T-cell (primary cell): ENCODE results near the gene UNCX. TPM values are rescaled to one million over a fixed set of nuclear protein-coding genes. Genes with fewer than 3 reads are reported as not detected.

Source experiments
- ATAC-seq, 4 experiments: fragments of 200-7000 bp in 3 of 4; fragments of 150-1000 bp in 1 of 4; cut with Tn5 transposase; replicated peaks in 1 of 4; 1 replicate in 3 of 4; 2 replicates in 1 of 4; pipeline ENCODE4 v1.10.0; 2021; ENCODE audit warnings: moderate library complexity in 3 of 4, mild to moderate bottlenecking in 2 of 4, moderate number of reproducible peaks in 1 of 4
- CTCF ChIA-PET, 2 donors: fragments of 300-600 bp; sonication (Branson Sonifier 250); formaldehyde crosslinking; loops; one replicate each; lab custom pipeline; 2022; ENCODE audit warnings: antibody characterized with exemption in 2 of 2; lab: Charles Lee
- POLR2A ChIA-PET, 2 donors: fragments of 300-600 bp; sonication (Branson Sonifier 250); formaldehyde crosslinking; loops; one replicate each; lab custom pipeline; 2022; ENCODE audit warnings: antibody characterized with exemption in 2 of 2; lab: Charles Lee
- DNase-seq, 35 experiments: peaks; one replicate each; pipeline versions ENCODE4 v3.0.0 to v3.0.0-alpha.2; 2013 to 2023
- H3K27ac ChIP-seq: one replicate; pipeline ENCODE4 v1.5.1; 2013; ENCODE audit warnings: low read length
- H3K27me3 ChIP-seq, 2 experiments: replicated peaks in 1 of 2; 1 replicate in 1 of 2; 2 replicates in 1 of 2; pipeline versions ENCODE4 v1.6.1 to v1.7.0; 2013; ENCODE audit warnings: low read length in 1 of 2, mixed read lengths in 1 of 2; ENCODE audit not compliant: control insufficient read depth in 2 of 2, insufficient read depth in 2 of 2; ENCODE audit errors: extremely low read depth in 1 of 2
- H3K36me3 ChIP-seq, 2 donors: 1 replicate in 1 of 2; 2 replicates in 1 of 2; pipeline versions ENCODE4 v1.6.1 to v1.7.0; 2013; ENCODE audit warnings: low read length in 1 of 2; ENCODE audit not compliant: control insufficient read depth in 2 of 2, insufficient read depth in 1 of 2; ENCODE audit errors: extremely low read depth in 1 of 2
- H3K4me1 ChIP-seq, 2 experiments: 1 replicate in 1 of 2; 2 replicates in 1 of 2; pipeline versions ENCODE4 v1.6.1 to v1.7.0; 2013; ENCODE audit warnings: low read length in 2 of 2, mixed read lengths in 1 of 2; ENCODE audit not compliant: insufficient read depth in 2 of 2, control insufficient read depth in 1 of 2; ENCODE audit errors: extremely low read depth in 1 of 2
- H3K4me3 ChIP-seq, 2 donors: 1 replicate in 1 of 2; 2 replicates in 1 of 2; pipeline versions ENCODE4 v1.5.1 to v1.7.0; 2013; ENCODE audit warnings: mild to moderate bottlenecking in 2 of 2, low read length in 1 of 2, moderate library complexity in 1 of 2; ENCODE audit not compliant: control insufficient read depth in 1 of 2; ENCODE audit errors: extremely low read depth in 1 of 2
- H3K9me3 ChIP-seq: 2 replicates; pipeline ENCODE4 v1.7.0; 2013
- H3K27ac Mint-ChIP-seq, 2 donors: one replicate each; pipeline ENCODE4 v1.8.0; 2020 to 2021; ENCODE audit warnings: mild to moderate bottlenecking in 2 of 2, mixed read lengths in 2 of 2
- H3K27me3 Mint-ChIP-seq, 2 donors: one replicate each; pipeline ENCODE4 v1.8.0; 2021 to 2022; ENCODE audit warnings: mixed read lengths in 2 of 2
- H3K36me3 Mint-ChIP-seq: one replicate; pipeline ENCODE4 v1.8.0; 2021; ENCODE audit warnings: mixed read lengths
- H3K4me1 Mint-ChIP-seq, 3 donors: one replicate each; pipeline ENCODE4 v1.8.0; 2020 to 2022; ENCODE audit warnings: mixed read lengths in 3 of 3, mild to moderate bottlenecking in 1 of 3
- H3K4me3 Mint-ChIP-seq, 3 donors: one replicate each; pipeline ENCODE4 v1.8.0; 2020 to 2022; ENCODE audit warnings: mild to moderate bottlenecking in 3 of 3, mixed read lengths in 3 of 3, moderate library complexity in 3 of 3
- H3K9me3 Mint-ChIP-seq, 3 donors: one replicate each; pipeline ENCODE4 v1.8.0; 2020 to 2022; ENCODE audit warnings: mixed read lengths in 3 of 3
- WGBS: methylation state at CpG from one replicate; pipeline ENCODE4 v1.1.5; 2013; ENCODE audit warnings: missing lambda C conversion rate; ENCODE audit not compliant: insufficient coverage; 5-methylcytosine and 5-hydroxymethylcytosine counted together
- total RNA-seq, 35 experiments: library from RNA in 6 of 35; stranded (reverse) in 6 of 35; fragments of 120-200 nt in 1 of 35; gene quantifications; one replicate each; pipeline versions ENCODE4 v1.2.1 to v1.2.4 and lab custom pipeline; 2013 to 2026

Gene UNCX
- total RNA-seq, 5 donors from 2014 or later (not counting 1 experiment from before 2014, with no cell fraction given), result not detected

GRCh38 chr7:1248143-1248915 is 15.7 kb downstream of the UNCX start:
- H3K36me3 ChIP-seq, result no peaks in the 10 kb centered on the region

DNA sequence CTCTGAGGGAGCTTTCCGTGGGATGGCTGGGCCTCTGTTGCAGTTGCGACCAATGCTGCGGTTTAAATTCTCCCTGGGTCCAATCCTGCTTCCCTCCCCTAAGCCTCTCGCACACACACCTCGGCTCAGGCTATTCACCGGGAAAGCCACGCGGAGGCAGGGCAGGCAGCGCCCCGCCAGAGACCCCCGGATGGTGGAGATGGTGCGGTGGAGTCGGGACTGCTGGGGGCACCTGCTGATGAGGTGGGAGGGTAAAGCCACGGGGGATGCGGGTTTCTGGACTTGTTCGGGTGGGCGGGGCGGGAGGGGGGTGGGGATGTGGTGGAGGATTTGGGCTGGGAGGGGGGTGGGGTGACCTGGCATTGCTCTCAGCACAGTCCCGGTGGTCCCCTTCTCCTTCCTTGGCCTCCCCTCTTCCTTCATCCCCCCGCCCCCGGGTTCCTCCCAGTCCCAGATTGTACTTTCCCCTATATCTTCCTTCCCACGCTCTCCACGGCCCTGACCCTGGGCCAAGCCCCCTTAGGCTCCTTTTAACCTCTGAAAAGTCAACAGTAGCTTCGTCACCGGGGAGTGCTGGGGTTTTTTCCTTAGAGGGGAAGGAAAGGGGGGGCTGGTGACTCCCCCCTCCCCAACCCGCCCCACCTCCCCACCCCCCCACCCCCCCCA is 16.4 kb downstream of the UNCX start:
- peak in 1 of 4 experiments; percentile 5 for ATAC-seq
- Histone ChIP-seq H3K27ac (no peak overlapping the region), H3K4me3 (no peak overlapping the region), H3K36me3 (no peaks in the 10 kb centered on the region), H3K9me3 (no peaks in the 10 kb centered on the region), H3K4me1 (peaks cover 0 to 31% of the 10 kb centered on the region in 2 experiments), H3K27me3 (peaks cover 9 to 91% of the 10 kb centered on the region in 2 experiments)
- no peaks in the 10 kb centered on the region for H3K36me3 Mint-ChIP-seq
- DNase-seq, result no peak
- no peak overlapping the region for H3K27ac Mint-ChIP-seq
- CTCF ChIA-PET, result no interaction called here
- no peaks in the 10 kb centered on the region for H3K9me3 Mint-ChIP-seq
- POLR2A ChIA-PET, result no interaction called here
- 0% methylated on average over 4 of the region's 26 CpGs for WGBS
- H3K4me1 Mint-ChIP-seq, result peaks cover 7 to 23% (median 15%) of the 10 kb centered on the region in 3 donors
- no peak overlapping the region for H3K4me3 Mint-ChIP-seq
- peaks cover 55 to 70% of the 10 kb centered on the region in 2 donors for H3K27me3 Mint-ChIP-seq

More at GRCh38 chr7:1248143-1248915, 15.7 kb downstream of the UNCX start:
- Histone ChIP-seq H3K9me3 (no peaks in the 10 kb centered on the region), H3K4me3 (peak overlapping the region in 1 of 2 donors; percentile 18), H3K4me1 (peaks cover 0 to 31% of the 10 kb centered on the region in 2 experiments), H3K27me3 (peaks cover 9 to 90% of the 10 kb centered on the region in 2 experiments), H3K27ac (no peak overlapping the region)
- Mint-ChIP-seq H3K27ac (no peak overlapping the region), H3K27me3 (peaks cover 59 to 70% of the 10 kb centered on the region in 2 donors), H3K9me3 (no peaks in the 10 kb centered on the region), H3K36me3 (no peaks in the 10 kb centered on the region), H3K4me3 (peak overlapping the region in 1 of 3 donors; percentile 54), H3K4me1 (peaks cover 7 to 22% (median 18%) of the 10 kb centered on the region in 3 donors)
- DNase-seq (no peak), ATAC-seq (peak in 2 of 4 experiments; percentile 36 to 42)
- POLR2A ChIA-PET, result no interaction called here
- WGBS, result 13% methylated on average over 18 of the region's 27 CpGs
- CTCF ChIA-PET, result interaction anchor here in 1 of 2 donors (0.6 to 1.0 kb wide), 2 partner anchors 18 to 226 kb away, joined by 3 read pairs; no protein-coding TSS in a partner anchor

GRCh38 chr7:1249731-1250130 is 17.1 kb downstream of the UNCX start:
- H3K4me3 Mint-ChIP-seq, result no peak overlapping the region
- peaks cover 0 to 31% of the 10 kb centered on the region in 2 experiments for H3K4me1 ChIP-seq
- H3K9me3 ChIP-seq, result no peaks in the 10 kb centered on the region
- ATAC-seq (no peak), DNase-seq (no peak)
- WGBS, result 7% methylated on average over 13 of the region's 14 CpGs
- H3K27me3 Mint-ChIP-seq, result peaks cover 49 to 69% of the 10 kb centered on the region in 2 donors
- ChIA-PET POLR2A (no interaction called here), CTCF (no interaction called here)
- H3K36me3 Mint-ChIP-seq, result no peaks in the 10 kb centered on the region
- H3K27me3 ChIP-seq, result peaks cover 7 to 90% of the 10 kb centered on the region in 2 experiments
- no peaks in the 10 kb centered on the region for H3K36me3 ChIP-seq
- no peak overlapping the region for H3K27ac Mint-ChIP-seq
- no peaks in the 10 kb centered on the region for H3K9me3 Mint-ChIP-seq
- peaks cover 7 to 23% (median 13%) of the 10 kb centered on the region in 3 donors for H3K4me1 Mint-ChIP-seq
- H3K4me3 ChIP-seq, result no peak overlapping the region
- H3K27ac ChIP-seq, result no peak overlapping the region

DNA sequence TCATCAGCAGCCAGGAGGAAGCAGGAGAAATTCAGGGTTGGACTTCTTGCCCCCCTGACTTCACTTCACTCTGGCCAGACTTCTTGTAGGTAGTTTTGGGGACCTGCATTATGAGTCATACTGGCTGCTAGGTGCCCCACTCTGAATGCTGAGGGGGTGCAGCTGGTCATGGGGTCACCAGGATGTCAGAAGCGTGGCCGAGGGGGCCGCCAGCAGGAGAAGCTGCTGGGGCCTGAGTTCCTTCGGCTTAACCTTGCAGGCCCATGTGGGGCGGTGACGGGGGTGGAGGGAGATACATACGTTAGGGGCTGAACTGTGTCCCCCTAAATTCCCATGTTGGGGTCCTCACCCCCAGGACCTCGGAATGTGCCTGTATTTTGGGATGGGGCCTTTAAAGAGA is 18.2 kb downstream of the UNCX start:
- WGBS, result 71% methylated on average over 6 of the region's 8 CpGs
- H3K9me3 Mint-ChIP-seq, result no peaks in the 10 kb centered on the region
- peaks cover 0 to 31% of the 10 kb centered on the region in 2 experiments for H3K4me1 ChIP-seq
- H3K27me3 ChIP-seq, result peaks cover 4 to 89% of the 10 kb centered on the region in 2 experiments
- no peak overlapping the region for H3K27ac Mint-ChIP-seq
- H3K36me3 ChIP-seq, result no peaks in the 10 kb centered on the region
- no peak overlapping the region for H3K27ac ChIP-seq
- no peaks in the 10 kb centered on the region for H3K36me3 Mint-ChIP-seq
- peaks cover 41 to 65% of the 10 kb centered on the region in 2 donors for H3K27me3 Mint-ChIP-seq
- DNase-seq, result no peak
- no peak overlapping the region for H3K4me3 ChIP-seq
- CTCF ChIA-PET, result no interaction called here
- no peak for ATAC-seq
- H3K9me3 ChIP-seq, result no peaks in the 10 kb centered on the region
- POLR2A ChIA-PET, result no interaction called here
- H3K4me3 Mint-ChIP-seq, result no peak overlapping the region
- peaks cover 7 to 18% (median 11%) of the 10 kb centered on the region in 3 donors for H3K4me1 Mint-ChIP-seq

DNA sequence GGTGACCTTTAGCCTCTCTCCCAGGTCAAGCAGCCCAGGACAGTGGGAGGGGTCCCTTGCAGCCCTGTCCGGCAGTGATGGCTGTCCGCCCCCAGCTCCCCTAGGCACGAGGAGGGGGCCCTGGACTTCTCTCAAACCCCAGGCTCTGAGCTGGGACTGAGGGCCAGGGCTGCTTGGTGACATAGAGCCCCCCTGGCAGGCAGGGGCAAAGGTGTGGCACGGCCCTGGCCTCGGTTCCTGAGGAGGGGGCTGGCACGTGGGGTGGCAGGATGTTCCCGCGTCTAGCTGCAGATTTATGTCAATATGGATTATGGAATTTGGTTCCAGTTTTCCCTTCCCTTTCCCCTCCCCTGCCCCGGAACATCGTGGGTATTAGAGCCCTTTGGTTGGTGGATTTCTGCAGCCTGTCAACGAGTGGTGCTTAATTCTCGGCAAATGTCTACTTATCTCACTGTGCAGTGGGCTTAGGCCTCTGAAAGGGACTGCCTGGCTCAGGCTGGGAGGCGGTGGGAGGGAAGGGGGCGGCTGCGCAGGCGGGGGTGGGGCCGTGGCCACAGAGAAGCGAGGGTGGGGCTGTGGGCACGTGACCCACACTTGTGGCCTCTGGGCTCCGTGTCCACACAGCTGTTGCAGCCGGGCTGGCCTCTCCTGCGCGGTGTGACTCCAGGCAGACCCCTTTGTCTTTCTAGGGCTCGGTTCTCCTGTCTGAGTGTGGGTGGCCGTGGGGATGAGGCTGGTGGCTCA is 19.3 kb downstream of the UNCX start:
- no peak for DNase-seq
- ChIA-PET POLR2A (interaction anchor here in 1 of 2 donors (0.5 kb wide), 1 partner anchor 12 kb away, joined by 7 read pairs; no protein-coding TSS in a partner anchor), CTCF (interaction anchor here in 1 of 2 donors (0.7 kb wide), 1 partner anchor 166 kb away, joined by 3 read pairs; no protein-coding TSS in a partner anchor)
- peaks cover 4 to 91% of the 10 kb centered on the region in 2 experiments for H3K27me3 ChIP-seq
- ATAC-seq, result no peak
- Mint-ChIP-seq H3K4me3 (no peak overlapping the region), H3K4me1 (peaks cover 6 to 12% (median 7%) of the 10 kb centered on the region in 3 donors), H3K27me3 (peaks cover 38 to 64% of the 10 kb centered on the region in 2 donors), H3K27ac (no peak overlapping the region), H3K36me3 (no peaks in the 10 kb centered on the region), H3K9me3 (no peaks in the 10 kb centered on the region)
- H3K9me3 ChIP-seq, result no peaks in the 10 kb centered on the region
- no peaks in the 10 kb centered on the region for H3K36me3 ChIP-seq
- H3K4me3 ChIP-seq, result no peak overlapping the region
- H3K4me1 ChIP-seq, result peaks cover 0 to 23% of the 10 kb centered on the region in 2 experiments
- 64% methylated on average over 13 of the region's 25 CpGs for WGBS
- no peak overlapping the region for H3K27ac ChIP-seq
